HG03039 (cell line): Measurements from ENCODE around the gene CFAP92.

Experiments
- ATAC-seq: cut with Tn5 transposase; IDR thresholded peaks from one replicate; pipeline ENCODE4 v1.9.1; 2021; ENCODE audit warnings: mild to moderate bottlenecking, moderate library complexity; ENCODE audit not compliant: unreplicated experiment

CFAP92 gene

DNA sequence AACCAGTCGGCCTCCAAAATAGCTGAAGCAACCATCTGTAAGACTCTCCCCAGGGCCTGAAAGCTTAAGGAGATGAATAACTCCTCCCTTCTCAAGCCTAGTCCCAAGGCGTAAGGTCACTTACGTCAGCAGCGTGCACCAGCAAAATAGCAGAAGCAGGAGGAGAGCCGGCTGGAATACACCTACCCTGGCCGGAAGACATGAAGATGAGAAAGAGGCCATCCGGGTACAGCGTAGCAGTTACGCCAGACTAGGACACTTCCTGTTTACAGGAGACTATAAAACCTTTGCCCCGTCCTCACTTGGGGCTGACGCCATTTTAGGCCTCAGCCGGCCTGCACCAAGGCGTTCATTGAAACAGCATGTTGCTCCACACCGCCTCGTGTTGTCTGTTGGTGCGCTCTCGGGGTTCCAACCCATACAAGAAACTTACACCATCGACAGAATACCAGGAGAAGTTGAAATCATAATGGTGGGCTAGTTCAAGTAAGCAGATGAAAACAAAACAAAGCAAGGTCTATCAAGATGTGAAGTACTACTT is 2.5 kb downstream of the CFAP92 start:
- no peak for ATAC-seq

DNA sequence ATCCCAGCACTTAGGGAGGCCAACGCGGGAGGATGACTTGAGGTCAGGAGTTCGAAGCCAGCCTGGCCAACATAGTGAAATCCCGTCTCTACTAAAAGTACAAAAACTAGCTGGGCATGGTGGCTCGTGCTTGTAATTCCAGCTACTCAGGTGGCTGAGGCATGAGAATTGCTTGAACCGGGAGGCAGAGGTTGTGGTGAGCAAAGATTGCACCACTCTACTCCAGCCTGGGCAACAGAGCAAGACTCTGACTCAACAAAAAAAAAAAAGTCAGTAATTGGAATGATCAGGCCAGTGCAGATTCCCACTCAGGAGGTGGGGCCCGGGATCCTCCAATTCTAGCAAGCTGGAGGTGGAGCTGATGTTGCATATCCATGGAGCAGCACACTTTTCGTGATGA is 5.6 kb downstream of the CFAP92 start:
- ATAC-seq, result no peak

GRCh38 chr3:128987302-128988100 is 6.4 kb downstream of the CFAP92 start:
- ATAC-seq, result no peak

GRCh38 chr3:128984596-128984995 is 9.3 kb downstream of the CFAP92 start:
- no peak for ATAC-seq

DNA sequence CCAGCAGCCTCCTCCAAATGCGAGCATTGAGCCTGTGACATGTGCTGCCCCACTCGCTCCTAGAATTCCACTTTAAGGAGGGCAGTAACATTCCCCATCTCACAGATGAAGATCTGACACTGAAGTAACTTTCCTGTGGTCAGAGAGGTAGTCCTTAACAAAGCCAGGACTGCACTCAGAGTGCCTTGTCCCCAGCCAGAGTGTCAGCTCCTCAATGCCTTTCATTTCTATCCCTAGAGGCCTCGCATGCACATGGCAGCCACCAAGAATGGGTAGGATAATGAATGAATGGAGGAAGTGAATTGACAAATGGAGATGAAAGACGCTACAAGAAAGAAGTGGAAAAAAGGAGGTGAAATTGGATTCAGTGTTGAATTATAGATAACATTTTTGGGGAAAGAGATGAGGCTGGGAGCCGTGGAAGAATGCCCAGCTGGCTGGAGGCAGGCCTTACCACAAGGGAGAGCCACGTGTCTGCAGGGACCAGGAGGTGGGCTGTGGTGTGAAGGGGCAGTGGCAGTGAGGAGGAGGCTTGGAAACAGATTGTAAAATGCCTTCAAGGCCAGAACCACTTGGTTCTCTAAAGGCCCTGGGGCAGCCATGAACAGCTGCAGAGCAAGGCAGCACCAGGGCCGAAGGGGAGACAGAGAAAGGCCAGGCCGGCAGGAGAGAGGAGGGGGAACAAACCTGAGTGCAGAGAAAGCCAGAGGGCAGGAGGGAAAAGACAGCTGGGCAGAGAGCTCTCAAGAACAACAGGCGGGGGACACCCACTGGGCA is 10.4 kb downstream of the CFAP92 start:
- ATAC-seq, result no peak

GRCh38 chr3:128975276-128975675 is 18.6 kb downstream of the CFAP92 start:
- ATAC-seq, result no peak

DNA sequence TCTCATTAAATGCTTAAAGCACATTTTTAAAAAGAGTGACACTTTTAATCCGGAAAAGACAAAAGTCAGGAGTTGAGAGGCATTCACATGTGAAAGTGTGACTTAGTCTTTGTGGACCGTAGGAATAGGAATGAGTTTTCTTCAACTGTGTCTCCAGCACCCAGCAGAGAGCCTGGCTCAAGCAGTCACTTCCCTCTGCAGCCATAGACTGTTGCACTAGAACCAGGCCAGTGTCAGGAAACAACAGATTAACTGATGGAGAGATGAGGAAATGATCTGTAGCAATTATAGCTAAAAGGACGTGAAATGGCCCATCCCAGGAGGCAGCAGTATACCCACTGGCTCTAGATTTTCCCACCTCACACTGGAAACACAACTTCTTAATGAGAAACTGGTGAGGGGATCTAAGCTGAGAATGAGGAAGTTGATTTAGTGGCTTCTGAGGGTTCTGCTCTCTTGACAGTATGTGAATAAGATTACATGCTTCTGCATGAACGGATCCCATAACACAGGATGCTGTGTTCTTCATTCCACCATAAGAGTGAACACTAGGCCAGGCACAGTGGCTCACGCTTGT is 19.8 kb downstream of the CFAP92 start:
- no peak for ATAC-seq

DNA sequence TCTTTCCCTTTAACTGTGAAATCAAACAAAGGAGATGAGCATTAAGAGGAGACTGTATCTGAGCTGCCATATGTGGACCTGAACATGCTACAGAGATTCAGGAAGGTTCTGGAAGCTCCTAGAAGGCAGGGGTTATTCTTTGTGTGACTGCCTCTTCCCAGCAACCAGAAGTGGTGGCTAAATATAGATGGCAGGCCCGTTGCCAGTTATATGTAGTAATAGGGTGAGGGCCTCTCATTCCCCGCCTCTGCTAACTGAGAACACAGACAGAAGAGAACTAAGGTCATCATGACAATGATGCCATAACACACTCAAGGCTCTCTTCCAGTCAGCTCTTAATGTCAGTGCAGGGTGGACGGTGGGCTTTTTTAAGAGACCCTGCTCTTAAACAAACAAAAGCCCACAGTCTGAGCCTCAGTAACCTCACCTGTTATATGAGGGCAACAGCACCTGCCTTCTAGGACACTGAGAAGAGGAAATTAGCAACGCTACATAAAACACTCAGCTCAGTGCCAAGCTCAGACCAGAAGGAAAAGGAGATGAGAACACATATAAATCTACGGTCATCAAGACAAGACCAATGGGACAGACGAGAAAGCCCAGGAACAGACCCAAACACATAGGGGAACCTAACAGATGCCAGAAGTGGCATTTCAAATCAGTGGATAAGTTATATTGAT is 22.3 kb downstream of the CFAP92 start:
- ATAC-seq, result no peak

- no peak for ATAC-seq
Observed at GRCh38 chr3:128970740-128971047, 23.2 kb downstream of the CFAP92 start.

DNA sequence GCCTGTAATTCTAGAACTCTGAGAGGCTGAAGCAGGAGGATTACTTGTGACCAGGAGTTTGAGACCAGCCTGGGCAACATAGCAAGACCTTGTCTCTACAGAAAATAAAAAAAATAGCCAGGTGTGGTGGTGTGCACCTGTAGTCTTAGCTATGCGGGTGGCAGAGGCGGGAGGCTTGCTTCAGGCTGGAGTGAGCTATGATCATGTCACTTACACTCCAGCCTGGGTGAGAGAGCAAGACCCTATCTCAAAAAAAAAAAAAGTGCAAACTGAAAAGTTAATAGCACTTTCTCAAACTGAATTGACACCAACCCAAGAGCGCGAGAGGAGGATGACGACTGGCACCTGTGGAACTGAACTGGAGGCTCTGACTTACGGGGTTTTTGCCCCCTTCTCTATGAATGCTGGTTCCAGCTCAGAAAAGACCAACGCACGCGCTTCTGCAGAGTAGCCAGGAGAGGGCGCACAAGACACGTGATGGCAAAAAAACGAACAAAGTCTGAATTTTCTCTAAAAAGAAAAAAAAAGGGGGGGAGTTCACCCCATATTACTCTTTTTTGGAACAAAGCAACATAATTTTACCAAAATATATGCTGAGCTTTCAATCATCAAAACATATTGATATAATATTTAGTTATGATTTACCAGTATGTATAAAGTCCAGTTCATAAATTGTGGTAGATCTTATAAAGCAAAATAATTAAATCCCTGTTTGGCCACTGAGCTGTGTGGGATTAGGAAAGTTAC is 23.7 kb downstream of the CFAP92 start:
- ATAC-seq, result no peak

DNA sequence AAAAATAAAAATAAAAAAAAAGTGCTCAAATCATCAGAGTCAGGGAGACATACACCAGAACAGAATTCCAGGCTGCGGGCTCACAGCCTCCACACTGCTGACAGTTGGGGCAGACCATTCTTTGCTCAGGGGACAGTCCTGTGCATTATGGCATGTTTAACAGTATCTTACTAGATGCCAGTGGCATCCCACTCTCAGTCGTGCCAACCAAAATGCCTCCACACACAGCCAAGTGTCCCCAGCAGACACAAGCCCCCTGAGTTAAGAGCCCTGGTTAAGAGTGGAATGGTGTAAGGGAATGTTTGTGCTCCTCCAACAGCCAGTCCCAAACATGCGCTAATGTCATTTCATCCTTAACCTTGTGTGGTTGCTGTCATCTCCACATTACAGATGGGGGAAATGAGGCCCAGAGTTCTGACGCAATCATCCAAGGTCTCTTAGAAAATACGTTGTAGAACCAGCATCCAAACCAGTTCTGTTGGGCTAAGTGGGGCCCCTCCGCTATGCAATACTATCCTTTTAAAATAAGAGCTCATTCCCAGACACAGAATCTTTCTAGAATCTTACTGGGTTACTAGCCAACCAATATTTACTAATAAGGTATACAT is 26.0 kb downstream of the CFAP92 start:
- no peak for ATAC-seq

- no peak for ATAC-seq
Observed at GRCh38 chr3:128965818-128966217, 28.1 kb downstream of the CFAP92 start.

DNA sequence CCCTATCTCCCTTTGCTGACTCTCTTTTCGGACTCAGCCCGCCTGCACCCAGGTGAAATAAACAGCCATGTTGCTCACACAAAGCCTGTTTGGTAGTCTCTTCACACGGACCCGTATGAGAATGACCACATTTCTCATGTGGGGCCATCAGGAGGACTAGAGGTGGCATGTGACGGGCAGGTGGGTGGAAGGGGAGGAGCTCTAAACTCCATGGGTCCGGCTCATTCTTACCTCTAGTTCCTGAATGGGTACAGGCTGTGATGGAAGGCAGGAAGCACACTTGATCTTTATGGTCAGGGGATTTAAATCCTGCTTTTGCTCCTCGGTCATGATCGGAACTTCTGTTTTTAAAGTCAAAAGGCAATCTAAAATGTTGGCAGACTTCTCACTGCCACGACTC is 28.6 kb downstream of the CFAP92 start:
- no peak for ATAC-seq

- ATAC-seq, result no peak
Observed at GRCh38 chr3:128956440-128956839, 37.4 kb downstream of the CFAP92 start.

GRCh38 chr3:128950223-128950938 is 43.5 kb downstream of the CFAP92 start:
- ATAC-seq, result no peak

- ATAC-seq, result no peak
Observed at GRCh38 chr3:128949158-128949557, 44.7 kb downstream of the CFAP92 start.

GRCh38 chr3:128946411-128946810 is 47.5 kb downstream of the CFAP92 start:
- ATAC-seq, result no peak

GRCh38 chr3:128945878-128946175 is 48.0 kb downstream of the CFAP92 start:
- no peak for ATAC-seq

- no peak for ATAC-seq
Observed at GRCh38 chr3:128945041-128945877, 48.6 kb downstream of the CFAP92 start.
